Karpas-422 (cell line): Measurements from ENCODE around the gene TAS1R2. TPM values are rescaled to one million over a fixed set of nuclear protein-coding genes. Genes with fewer than 3 reads are reported as not detected.

Source experiments
- DNase-seq: peaks from one replicate; pipeline ENCODE4 v3.0.0-alpha.2; 2015
- H2AFZ ChIP-seq: fragments of 200-600 bp; sonication (generic); 2 replicates; pipeline ENCODE4 v1.6.1; 2014; ENCODE audit warnings: antibody characterized with exemption, low read length, mixed read lengths
- H3K27ac ChIP-seq: fragments of 200-600 bp; sonication (generic); 2 replicates; pipeline ENCODE4 v1.5.1; 2014; ENCODE audit warnings: mild to moderate bottlenecking, low read length, moderate library complexity
- H3K27me3 ChIP-seq: fragments of 200-600 bp; sonication (generic); 2 replicates; pipeline ENCODE4 v1.6.1; 2014; ENCODE audit warnings: low read length, mixed read lengths
- H3K36me3 ChIP-seq: fragments of 200-600 bp; sonication (generic); 2 replicates; pipeline ENCODE4 v1.6.1; 2014; ENCODE audit warnings: low read length, mixed read lengths; ENCODE audit not compliant: insufficient read depth
- H3K4me1 ChIP-seq: fragments of 200-600 bp; sonication (generic); 2 replicates; pipeline ENCODE4 v1.6.1; 2014; ENCODE audit warnings: mild to moderate bottlenecking, low read length, mixed read lengths
- H3K4me2 ChIP-seq: fragments of 200-600 bp; sonication (generic); 2 replicates; pipeline ENCODE4 v1.6.1; 2014; ENCODE audit warnings: low read length, low read depth, mild to moderate bottlenecking; ENCODE audit not compliant: poor library complexity, severe bottlenecking
- H3K4me3 ChIP-seq: fragments of 200-600 bp; sonication (generic); 2 replicates; pipeline ENCODE4 v1.5.1; 2014; ENCODE audit warnings: mild to moderate bottlenecking, antibody characterized with exemption, low read length, mixed read lengths
- H3K79me2 ChIP-seq: fragments of 200-600 bp; sonication (generic); 2 replicates; pipeline ENCODE4 v1.6.1; 2014; ENCODE audit warnings: mild to moderate bottlenecking, low read length, mixed read lengths
- H3K9ac ChIP-seq: fragments of 200-600 bp; sonication (generic); 2 replicates; pipeline ENCODE4 v1.6.0; 2014; ENCODE audit warnings: low read length
- H3K9me2 ChIP-seq: fragments of 200-600 bp; sonication (generic), shearing (Covaris generic); replicated peaks from 2 replicates; pipeline ENCODE4 v1.6.0; 2014; ENCODE audit warnings: mild to moderate bottlenecking, low read length, moderate library complexity; ENCODE audit not compliant: insufficient read depth
- H3K9me3 ChIP-seq: fragments of 300-700, 200-600 bp; sonication (generic); 2 replicates; pipeline ENCODE4 v1.6.1; 2014; ENCODE audit warnings: low read length, mixed read lengths
- H4K20me1 ChIP-seq: fragments of 200-600 bp; sonication (generic); 2 replicates; pipeline ENCODE4 v1.6.1; 2014; ENCODE audit warnings: mild to moderate bottlenecking, antibody characterized with exemption, low read length, low read depth; ENCODE audit not compliant: insufficient read depth
- total RNA-seq: library from RNA; depleted of rRNA; stranded (reverse); fragments of >200 nt; shearing (Covaris generic); gene quantifications from 2 replicates; pipeline ENCODE4 v1.2.3, GENCODE V29; 2014; ENCODE audit warnings: low replicate concordance

TAS1R2 gene
- total RNA-seq, 1 experiment from 2014 or later = not detected

DNA sequence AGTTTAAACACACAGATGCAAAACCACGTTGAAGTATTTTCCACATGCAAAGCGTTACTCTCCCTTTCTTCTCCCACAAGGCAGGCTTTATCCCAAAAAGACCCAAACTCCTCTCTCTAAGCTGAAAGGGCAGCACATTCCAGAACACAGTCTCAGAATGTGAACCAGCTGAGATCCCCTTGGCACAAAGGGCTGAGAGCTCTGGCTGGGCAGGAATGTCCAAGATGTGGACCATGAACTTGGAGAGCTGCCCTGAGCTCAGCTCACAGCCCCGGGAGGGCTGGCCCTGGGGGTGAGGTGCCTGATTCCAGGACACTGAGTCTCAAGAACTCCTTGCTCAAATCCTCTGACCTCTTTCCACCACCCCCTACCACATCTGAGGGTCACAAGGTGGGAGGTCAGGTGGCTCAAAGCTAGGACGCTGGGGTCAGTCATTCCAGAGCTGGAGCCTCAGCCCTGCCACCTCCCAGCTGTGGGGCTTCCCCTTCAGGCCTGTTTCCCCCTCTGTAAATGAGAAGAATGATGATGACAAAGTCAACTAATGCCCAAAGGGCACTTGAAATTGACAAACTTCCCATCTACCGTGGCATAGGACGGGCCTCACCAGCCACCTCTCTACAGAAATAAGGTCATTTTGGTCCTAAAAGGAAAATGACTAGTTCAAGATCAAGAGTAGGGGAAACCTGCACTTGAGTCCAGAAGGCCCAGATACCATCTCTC lies 31.4 kb upstream of the TAS1R2 start:
- no peaks in the 10 kb centered on the region for H3K79me2 ChIP-seq

DNA sequence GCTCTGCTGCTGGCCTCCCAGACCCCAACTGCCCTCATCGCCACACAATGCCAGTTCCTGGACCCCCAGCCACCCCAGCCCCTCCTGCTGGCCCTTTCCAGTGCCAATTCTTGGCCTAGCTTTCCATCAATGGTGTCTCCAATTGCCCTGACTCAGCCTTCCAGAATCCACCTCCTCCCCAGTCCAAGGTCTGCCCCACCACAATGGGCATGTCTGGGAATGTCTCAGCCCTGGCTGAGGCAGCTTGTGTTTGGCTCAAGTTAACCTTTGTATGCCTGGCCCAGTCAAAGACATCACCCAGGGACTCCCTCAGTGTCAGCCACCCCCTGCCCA lies 26.5 kb upstream of the TAS1R2 start:
- Histone ChIP-seq H3K9me3 (no peaks in the 10 kb centered on the region), H4K20me1 (no peaks in the 10 kb centered on the region), H3K4me3 (no peak overlapping the region)

More for the DNA sequence above, 31.4 kb upstream of the TAS1R2 start:
- Histone ChIP-seq H3K9me3 (no peaks in the 10 kb centered on the region), H4K20me1 (no peaks in the 10 kb centered on the region), H3K9ac (no peak overlapping the region), H3K36me3 (no peaks in the 10 kb centered on the region), H2AFZ (no peak overlapping the region), H3K4me2 (no peak overlapping the region), H3K9me2 (no peaks in the 10 kb centered on the region), H3K27ac (no peak overlapping the region), H3K4me3 (no peak overlapping the region), H3K4me1 (no peaks in the 10 kb centered on the region), H3K27me3 (no peaks in the 10 kb centered on the region)
- DNase-seq = no peak

DNA sequence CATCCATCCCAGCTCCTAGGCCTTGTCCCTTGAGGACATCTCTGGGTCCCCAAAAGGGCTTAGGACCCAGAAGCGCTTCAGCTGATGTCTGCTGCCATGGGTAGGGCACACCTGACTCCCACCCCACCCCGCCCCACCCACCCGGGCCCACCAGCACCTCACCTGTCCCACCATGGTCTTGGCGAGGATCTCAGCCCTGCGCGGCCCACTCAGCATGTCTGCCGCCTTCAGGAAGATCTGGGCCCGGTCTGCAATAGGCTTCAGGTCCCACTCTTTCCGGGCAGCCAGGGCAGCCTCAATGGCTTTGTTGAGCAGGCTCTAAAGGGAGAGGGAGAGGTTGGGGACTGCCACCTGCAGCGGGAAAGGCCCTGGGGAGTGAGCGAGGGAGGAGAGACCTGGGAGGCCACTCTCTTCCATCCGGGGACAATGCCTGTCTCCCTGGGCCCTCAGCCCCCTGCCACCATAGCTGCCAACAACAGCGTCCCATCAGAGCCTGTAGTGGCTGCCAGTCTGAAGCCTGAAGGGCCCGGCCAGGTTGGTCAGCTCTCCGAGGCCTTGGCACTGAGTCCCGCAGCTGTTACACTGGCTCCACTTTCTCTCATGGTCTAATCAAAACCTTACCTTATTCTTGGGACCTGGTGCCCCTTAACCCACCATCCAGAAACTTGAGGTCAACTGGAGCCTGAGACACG lies 26.0 kb upstream of the TAS1R2 start:
- no peaks in the 10 kb centered on the region for H3K9me3 ChIP-seq
- H2AFZ ChIP-seq = no peak overlapping the region
- H3K79me2 ChIP-seq = no peaks in the 10 kb centered on the region
- H4K20me1 ChIP-seq = no peaks in the 10 kb centered on the region
- H3K4me2 ChIP-seq = no peak overlapping the region
- H3K9ac ChIP-seq = no peak overlapping the region
- no peaks in the 10 kb centered on the region for H3K36me3 ChIP-seq
- no peaks in the 10 kb centered on the region for H3K27me3 ChIP-seq
- no peak overlapping the region for H3K27ac ChIP-seq
- no peaks in the 10 kb centered on the region for H3K4me1 ChIP-seq
- H3K4me3 ChIP-seq = no peak overlapping the region
- H3K9me2 ChIP-seq = no peaks in the 10 kb centered on the region
- no peak for DNase-seq

More for the DNA sequence above, 26.5 kb upstream of the TAS1R2 start:
- Histone ChIP-seq H3K4me1 (no peaks in the 10 kb centered on the region), H2AFZ (no peak overlapping the region), H3K36me3 (no peaks in the 10 kb centered on the region), H3K4me2 (no peak overlapping the region), H3K9me2 (no peaks in the 10 kb centered on the region), H3K27me3 (no peaks in the 10 kb centered on the region), H3K79me2 (no peaks in the 10 kb centered on the region), H3K9ac (no peak overlapping the region), H3K27ac (no peak overlapping the region)
- DNase-seq = no peak

DNA sequence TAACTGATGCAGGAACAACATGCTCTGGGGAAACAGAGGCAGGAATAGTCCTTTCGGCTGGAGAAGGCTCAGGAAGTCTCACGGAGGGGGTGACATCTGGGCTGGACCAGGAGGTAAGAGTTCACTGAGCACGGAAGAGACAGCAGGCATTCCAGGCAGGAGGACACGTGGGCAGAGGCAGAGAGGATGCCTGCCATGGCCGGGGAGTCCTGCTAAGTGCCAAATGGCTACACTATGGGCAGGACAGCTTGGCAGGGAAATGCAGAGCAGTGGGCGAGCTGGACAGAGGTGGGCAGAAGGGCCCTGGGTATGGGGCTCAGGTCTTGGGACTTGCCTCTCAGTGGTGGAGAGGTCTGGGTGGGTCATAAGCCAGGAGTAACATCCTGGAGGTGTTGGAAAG lies 25.3 kb upstream of the TAS1R2 start:
- no peak for DNase-seq
- H3K9me3 ChIP-seq = no peaks in the 10 kb centered on the region
- H2AFZ ChIP-seq = no peak overlapping the region
- no peaks in the 10 kb centered on the region for H3K27me3 ChIP-seq
- no peak overlapping the region for H3K4me3 ChIP-seq
- H3K79me2 ChIP-seq = no peaks in the 10 kb centered on the region
- H3K4me1 ChIP-seq = no peaks in the 10 kb centered on the region
- H3K36me3 ChIP-seq = no peaks in the 10 kb centered on the region
- H3K9me2 ChIP-seq = no peaks in the 10 kb centered on the region
- no peaks in the 10 kb centered on the region for H4K20me1 ChIP-seq
- no peak overlapping the region for H3K9ac ChIP-seq
- no peak overlapping the region for H3K4me2 ChIP-seq
- H3K27ac ChIP-seq = no peak overlapping the region

DNA sequence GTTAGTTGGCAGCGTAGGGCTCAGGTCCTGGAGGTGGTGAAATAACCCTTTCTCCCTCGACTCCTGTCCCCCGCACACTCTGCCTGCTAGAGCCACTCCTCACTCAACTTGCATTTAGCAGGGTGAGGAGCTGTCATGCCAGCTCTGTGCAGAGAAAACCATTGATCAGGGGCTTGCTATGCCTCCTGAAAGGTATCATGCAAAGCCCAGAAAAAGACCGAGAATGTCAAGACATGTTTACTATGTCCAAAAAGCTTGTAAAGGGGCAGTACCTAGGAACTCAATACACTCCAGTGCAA lies 24.9 kb upstream of the TAS1R2 start:
- Histone ChIP-seq H3K9ac (no peak overlapping the region), H3K27me3 (no peaks in the 10 kb centered on the region), H3K4me2 (no peak overlapping the region), H4K20me1 (no peaks in the 10 kb centered on the region), H3K27ac (no peak overlapping the region), H3K9me2 (no peaks in the 10 kb centered on the region), H3K9me3 (no peaks in the 10 kb centered on the region), H3K4me3 (no peak overlapping the region), H3K36me3 (no peaks in the 10 kb centered on the region), H3K79me2 (no peaks in the 10 kb centered on the region), H3K4me1 (no peaks in the 10 kb centered on the region), H2AFZ (no peak overlapping the region)
- no peak for DNase-seq

DNA sequence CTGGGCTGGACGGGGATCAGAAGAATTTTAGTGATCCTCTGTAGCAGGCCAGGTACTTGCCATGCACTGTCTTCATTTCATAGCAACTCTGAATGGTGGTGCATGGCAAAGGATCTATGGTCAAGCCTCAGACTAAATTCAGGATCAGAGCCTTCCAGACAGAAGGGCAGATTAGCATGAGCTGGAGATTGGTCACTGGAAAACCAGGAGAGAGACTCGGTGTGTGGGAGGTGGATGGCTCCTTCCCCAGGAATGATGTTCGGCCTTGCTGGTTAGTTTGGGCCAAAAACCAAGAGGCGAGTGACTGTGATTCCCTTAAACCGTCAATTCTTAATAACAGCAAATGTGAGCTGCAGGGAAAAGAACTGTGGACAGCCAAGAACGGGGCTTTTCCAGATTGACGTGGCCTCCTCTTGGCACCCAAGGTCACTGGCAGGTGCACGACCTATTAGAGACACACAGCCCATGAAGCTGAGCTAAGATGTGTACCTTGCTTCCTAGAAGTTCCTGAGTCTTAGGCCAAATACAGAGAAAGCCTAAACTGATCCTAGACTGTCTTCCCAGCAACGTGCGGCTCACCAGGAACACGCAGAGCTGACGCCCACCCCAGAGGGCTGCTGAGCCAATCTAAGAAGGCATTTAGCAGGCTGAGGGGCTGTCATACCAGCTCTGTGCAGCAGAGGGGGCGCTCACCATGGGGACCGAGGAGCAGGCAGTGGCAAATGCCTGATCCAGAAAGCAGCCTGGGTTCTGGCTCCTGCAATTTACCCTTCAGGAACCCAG lies 24.4 kb upstream of the TAS1R2 start:
- no peak overlapping the region for H3K4me3 ChIP-seq
- no peak overlapping the region for H3K9ac ChIP-seq
- no peaks in the 10 kb centered on the region for H3K9me2 ChIP-seq
- no peaks in the 10 kb centered on the region for H3K27me3 ChIP-seq
- no peaks in the 10 kb centered on the region for H3K4me1 ChIP-seq
- DNase-seq = peak; percentile 85
- no peak overlapping the region for H3K4me2 ChIP-seq
- no peak overlapping the region for H3K27ac ChIP-seq
- no peaks in the 10 kb centered on the region for H3K36me3 ChIP-seq
- no peaks in the 10 kb centered on the region for H4K20me1 ChIP-seq
- no peak overlapping the region for H2AFZ ChIP-seq
- H3K9me3 ChIP-seq = no peaks in the 10 kb centered on the region
- H3K79me2 ChIP-seq = no peaks in the 10 kb centered on the region

DNA sequence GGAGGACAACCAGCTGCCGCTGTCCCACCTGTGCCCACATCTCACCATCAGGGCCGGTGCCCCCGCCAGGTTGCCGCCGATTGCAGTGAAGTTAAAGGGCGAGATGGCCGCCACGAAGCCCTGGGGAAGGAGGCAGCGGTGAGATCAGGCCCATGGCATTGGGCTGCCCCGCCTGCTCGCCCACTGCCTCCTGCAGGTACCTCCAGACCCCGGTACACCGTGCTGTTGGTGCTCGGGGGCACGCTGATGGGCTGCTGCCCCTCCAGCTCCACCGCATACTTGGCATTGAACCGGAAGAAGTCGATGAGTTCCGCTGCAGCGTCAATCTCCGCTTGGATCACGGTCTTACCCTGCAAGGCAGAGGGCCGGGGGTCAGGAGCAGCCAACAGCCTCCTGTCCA lies 23.6 kb upstream of the TAS1R2 start:
- no peaks in the 10 kb centered on the region for H3K9me2 ChIP-seq
- H3K79me2 ChIP-seq = no peaks in the 10 kb centered on the region
- no peak overlapping the region for H3K9ac ChIP-seq
- H3K27ac ChIP-seq = no peak overlapping the region
- no peaks in the 10 kb centered on the region for H4K20me1 ChIP-seq
- no peak for DNase-seq
- no peak overlapping the region for H2AFZ ChIP-seq
- H3K4me1 ChIP-seq = no peaks in the 10 kb centered on the region
- no peaks in the 10 kb centered on the region for H3K9me3 ChIP-seq
- no peaks in the 10 kb centered on the region for H3K27me3 ChIP-seq
- no peak overlapping the region for H3K4me2 ChIP-seq
- H3K4me3 ChIP-seq = no peak overlapping the region
- H3K36me3 ChIP-seq = no peaks in the 10 kb centered on the region

DNA sequence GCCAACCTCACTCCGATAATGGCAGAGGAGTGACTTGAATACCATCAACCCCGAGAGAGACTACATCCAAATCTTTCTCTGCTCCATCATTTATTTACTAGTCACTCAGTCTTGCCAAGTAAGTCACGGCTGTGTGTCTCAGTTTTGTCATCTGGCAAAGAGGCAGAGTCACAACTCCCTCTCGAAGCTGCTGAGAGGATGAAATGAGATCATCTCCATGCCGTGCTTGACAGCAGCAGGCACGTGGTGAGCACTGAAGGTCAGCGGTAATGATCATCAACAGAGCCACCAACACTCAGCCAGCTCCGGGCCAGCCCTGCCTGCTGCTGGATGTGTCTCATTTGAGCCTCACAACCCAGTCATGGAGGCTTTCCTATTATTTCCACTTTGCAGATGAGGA lies 23.0 kb upstream of the TAS1R2 start:
- no peaks in the 10 kb centered on the region for H4K20me1 ChIP-seq
- no peaks in the 10 kb centered on the region for H3K4me1 ChIP-seq
- no peak overlapping the region for H3K4me3 ChIP-seq
- H3K36me3 ChIP-seq = no peaks in the 10 kb centered on the region
- H3K27me3 ChIP-seq = no peaks in the 10 kb centered on the region
- no peak overlapping the region for H3K9ac ChIP-seq
- no peak overlapping the region for H3K4me2 ChIP-seq
- H3K79me2 ChIP-seq = no peaks in the 10 kb centered on the region
- H3K9me3 ChIP-seq = no peaks in the 10 kb centered on the region
- no peak for DNase-seq
- no peak overlapping the region for H2AFZ ChIP-seq
- H3K27ac ChIP-seq = no peak overlapping the region
- H3K9me2 ChIP-seq = no peaks in the 10 kb centered on the region
